Measurements from ENCODE around the gene PNRC1.

DNA sequence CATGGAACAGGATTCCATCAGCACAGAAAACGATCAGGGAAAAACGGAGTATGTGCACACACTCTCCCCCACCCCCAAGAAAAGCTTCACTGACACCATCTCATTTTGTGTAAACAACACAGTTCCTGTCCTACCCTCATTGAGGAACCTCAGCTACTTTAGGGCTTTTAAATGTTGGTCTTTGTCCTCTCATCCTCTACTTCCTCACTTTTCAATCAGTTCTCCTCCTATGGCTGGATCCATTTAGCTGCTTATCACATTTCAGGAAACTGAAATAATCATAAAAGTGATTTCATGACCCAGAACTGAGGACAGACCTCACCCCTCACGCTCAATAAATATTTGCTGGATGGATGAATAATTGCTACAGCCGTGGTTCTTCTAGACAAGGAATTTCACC lies 33.1 kb upstream of the PNRC1 start:
- TF ChIP-seq, protein P1, sequence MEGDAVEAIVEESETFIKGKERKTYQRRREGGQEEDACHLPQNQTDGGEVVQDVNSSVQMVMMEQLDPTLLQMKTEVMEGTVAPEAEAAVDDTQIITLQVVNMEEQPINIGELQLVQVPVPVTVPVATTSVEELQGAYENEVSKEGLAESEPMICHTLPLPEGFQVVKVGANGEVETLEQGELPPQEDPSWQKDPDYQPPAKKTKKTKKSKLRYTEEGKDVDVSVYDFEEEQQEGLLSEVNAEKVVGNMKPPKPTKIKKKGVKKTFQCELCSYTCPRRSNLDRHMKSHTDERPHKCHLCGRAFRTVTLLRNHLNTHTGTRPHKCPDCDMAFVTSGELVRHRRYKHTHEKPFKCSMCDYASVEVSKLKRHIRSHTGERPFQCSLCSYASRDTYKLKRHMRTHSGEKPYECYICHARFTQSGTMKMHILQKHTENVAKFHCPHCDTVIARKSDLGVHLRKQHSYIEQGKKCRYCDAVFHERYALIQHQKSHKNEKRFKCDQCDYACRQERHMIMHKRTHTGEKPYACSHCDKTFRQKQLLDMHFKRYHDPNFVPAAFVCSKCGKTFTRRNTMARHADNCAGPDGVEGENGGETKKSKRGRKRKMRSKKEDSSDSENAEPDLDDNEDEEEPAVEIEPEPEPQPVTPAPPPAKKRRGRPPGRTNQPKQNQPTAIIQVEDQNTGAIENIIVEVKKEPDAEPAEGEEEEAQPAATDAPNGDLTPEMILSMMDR (IDR thresholded peaks at IDR 0.05): no peak
- no peak for TF ChIP-seq POLR2A (IDR thresholded peaks at IDR 0.05)
